COLO829 (cell line): ENCODE measurements around the gene MMD.

ENCODE experiments used
- DNase-seq: peaks from one replicate; pipeline ENCODE4 v3.0.0; 2012; ENCODE audit warnings: low spot score

Gene MMD

GRCh38 chr17:55348749-55349354 is 72.8 kb downstream of the MMD start:
- DNase-seq: peak; percentile 26

GRCh38 chr17:55347341-55347740 is 74.3 kb downstream of the MMD start:
- no peak for DNase-seq

- no peak for DNase-seq
Measured at GRCh38 chr17:55346658-55347057, 75.0 kb downstream of the MMD start.

GRCh38 chr17:55345132-55345531 is 76.5 kb downstream of the MMD start:
- DNase-seq: no peak

- no peak for DNase-seq
Measured at GRCh38 chr17:55344514-55344997, 77.1 kb downstream of the MMD start.

- DNase-seq: no peak
Measured at GRCh38 chr17:55343900-55344513, 77.6 kb downstream of the MMD start.

GRCh38 chr17:55342800-55343585 is 78.6 kb downstream of the MMD start:
- no peak for DNase-seq
